Tibial nerve (tissue), 3 donors: ENCODE results near the gene PRKAR1B.
"Not testable (repeated sequence)": the region's sequence is repeated elsewhere in the genome, so short reads cannot be mapped to it uniquely, and the experiment has no call there.

Experiments
- POLR2A ChIP-seq, 2 donors: fragments of 450-650 bp; IDR thresholded peaks; one replicate each; pipeline ENCODE4 v1.6.1; 2017; ENCODE audit warnings: antibody characterized with exemption in 2 of 2, mild to moderate bottlenecking in 2 of 2, moderate library complexity in 2 of 2
- TF ChIP-seq, protein P1 (sequence below), 5 experiments: fragments of 200-600 bp in 3 of 5; fragments of 450-650 bp in 2 of 5; sonication (generic) in 3 of 5; IDR thresholded peaks; one replicate each; pipeline ENCODE4 v1.5.1; 2016 to 2019; ENCODE audit warnings: antibody characterized with exemption in 5 of 5, mild to moderate bottlenecking in 3 of 5, moderate library complexity in 2 of 5

DNA sequence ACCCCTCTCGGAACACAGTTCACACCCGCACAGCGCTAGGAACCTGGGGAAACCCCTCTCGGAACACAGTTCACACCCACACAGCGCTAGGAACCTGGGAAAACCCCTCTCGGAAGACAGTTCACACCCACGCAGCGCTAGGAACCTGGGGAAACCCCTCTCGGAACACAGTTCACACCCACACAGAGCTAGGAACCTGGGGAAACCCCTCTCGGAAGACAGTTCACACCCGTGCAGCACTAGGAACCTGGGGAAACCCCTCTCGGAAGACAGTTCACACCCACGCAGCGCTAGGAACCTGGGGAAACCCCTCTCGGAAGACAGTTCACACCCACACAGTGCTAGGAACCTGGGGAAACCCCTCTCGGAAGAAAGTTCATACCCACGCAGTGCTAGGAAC, 74.9 kb downstream of the PRKAR1B start:
- TF ChIP-seq, protein P1, sequence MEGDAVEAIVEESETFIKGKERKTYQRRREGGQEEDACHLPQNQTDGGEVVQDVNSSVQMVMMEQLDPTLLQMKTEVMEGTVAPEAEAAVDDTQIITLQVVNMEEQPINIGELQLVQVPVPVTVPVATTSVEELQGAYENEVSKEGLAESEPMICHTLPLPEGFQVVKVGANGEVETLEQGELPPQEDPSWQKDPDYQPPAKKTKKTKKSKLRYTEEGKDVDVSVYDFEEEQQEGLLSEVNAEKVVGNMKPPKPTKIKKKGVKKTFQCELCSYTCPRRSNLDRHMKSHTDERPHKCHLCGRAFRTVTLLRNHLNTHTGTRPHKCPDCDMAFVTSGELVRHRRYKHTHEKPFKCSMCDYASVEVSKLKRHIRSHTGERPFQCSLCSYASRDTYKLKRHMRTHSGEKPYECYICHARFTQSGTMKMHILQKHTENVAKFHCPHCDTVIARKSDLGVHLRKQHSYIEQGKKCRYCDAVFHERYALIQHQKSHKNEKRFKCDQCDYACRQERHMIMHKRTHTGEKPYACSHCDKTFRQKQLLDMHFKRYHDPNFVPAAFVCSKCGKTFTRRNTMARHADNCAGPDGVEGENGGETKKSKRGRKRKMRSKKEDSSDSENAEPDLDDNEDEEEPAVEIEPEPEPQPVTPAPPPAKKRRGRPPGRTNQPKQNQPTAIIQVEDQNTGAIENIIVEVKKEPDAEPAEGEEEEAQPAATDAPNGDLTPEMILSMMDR (IDR thresholded peaks at IDR 0.05) = not testable (repeated sequence)
- not testable (repeated sequence) for TF ChIP-seq POLR2A (IDR thresholded peaks at IDR 0.05)
